ENCODE measurements around the gene CENPVL2.
"Not testable (repeated sequence)": the region's sequence is repeated elsewhere in the genome, so short reads cannot be mapped to it uniquely, and the experiment has no call there.

Gene CENPVL2

GRCh38 chrX:51682720-51683062, at the start of gene CENPVL2:
TSS of gene CENPVL2 (minus strand) at chrX:51682831. CDS start at chrX:51682831, 0 bp downstream.
- DNase-seq (ENCODE audit: low spot score); in situ Hi-C loops (cut with MboI; ENCODE audit: low pct_unique_long_range_greater_than_20kb, low sequenced_read_pairs, unreplicated experiment): not testable (repeated sequence)

GRCh38 chrX:51728202-51728601, 45.6 kb upstream of the CENPVL2 start:
- in situ Hi-C loops (cut with MboI; ENCODE audit: low pct_unique_long_range_greater_than_20kb, low sequenced_read_pairs, unreplicated experiment) = no loop called here

DNA sequence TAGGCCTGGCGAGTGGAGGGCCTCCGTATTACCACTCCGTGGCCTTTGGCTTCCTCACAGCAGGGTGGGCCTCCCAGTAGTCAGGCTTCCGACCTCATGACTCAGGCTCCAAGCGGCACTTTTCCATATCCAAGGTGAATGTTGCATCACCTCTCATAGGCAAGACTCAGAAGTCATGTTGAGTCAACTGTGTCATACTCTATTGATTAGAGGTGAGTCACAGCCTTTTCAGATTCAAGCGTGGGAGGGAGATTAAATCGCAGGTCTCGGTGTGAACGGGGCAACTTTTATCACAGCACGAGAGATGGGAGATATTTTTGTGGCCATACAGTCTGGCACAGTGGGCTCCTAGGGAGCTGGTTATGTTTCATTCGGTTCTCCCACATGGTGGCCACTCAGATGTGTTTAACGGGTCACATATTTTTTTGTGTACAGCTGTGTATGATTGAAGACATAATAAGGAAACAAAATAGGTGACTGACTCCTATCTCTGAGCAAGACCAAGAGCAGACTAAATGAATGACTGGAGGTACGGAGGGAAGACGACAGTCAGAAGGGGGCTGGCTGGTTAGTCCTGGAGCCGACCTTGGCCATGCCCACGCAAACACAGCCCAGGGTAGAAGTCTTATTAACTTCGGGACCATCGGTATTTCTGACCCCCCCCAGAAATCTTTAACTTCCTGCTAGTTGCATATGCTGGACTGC, 30.5 kb upstream of the CENPVL2 start:
- in situ Hi-C loops (cut with MboI; ENCODE audit: low pct_unique_long_range_greater_than_20kb, low sequenced_read_pairs, unreplicated experiment); DNase-seq (ENCODE audit: low spot score): not testable (repeated sequence)

More at GRCh38 chrX:51728202-51728601, 45.6 kb upstream of the CENPVL2 start:
- TF ChIP-seq, protein P1, sequence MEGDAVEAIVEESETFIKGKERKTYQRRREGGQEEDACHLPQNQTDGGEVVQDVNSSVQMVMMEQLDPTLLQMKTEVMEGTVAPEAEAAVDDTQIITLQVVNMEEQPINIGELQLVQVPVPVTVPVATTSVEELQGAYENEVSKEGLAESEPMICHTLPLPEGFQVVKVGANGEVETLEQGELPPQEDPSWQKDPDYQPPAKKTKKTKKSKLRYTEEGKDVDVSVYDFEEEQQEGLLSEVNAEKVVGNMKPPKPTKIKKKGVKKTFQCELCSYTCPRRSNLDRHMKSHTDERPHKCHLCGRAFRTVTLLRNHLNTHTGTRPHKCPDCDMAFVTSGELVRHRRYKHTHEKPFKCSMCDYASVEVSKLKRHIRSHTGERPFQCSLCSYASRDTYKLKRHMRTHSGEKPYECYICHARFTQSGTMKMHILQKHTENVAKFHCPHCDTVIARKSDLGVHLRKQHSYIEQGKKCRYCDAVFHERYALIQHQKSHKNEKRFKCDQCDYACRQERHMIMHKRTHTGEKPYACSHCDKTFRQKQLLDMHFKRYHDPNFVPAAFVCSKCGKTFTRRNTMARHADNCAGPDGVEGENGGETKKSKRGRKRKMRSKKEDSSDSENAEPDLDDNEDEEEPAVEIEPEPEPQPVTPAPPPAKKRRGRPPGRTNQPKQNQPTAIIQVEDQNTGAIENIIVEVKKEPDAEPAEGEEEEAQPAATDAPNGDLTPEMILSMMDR (IDR thresholded peaks at IDR 0.05; ENCODE audit: extremely low read depth, insufficient read depth, missing control alignments) = no peak
- DNase-seq (ENCODE audit: low spot score) = no peak

DNA sequence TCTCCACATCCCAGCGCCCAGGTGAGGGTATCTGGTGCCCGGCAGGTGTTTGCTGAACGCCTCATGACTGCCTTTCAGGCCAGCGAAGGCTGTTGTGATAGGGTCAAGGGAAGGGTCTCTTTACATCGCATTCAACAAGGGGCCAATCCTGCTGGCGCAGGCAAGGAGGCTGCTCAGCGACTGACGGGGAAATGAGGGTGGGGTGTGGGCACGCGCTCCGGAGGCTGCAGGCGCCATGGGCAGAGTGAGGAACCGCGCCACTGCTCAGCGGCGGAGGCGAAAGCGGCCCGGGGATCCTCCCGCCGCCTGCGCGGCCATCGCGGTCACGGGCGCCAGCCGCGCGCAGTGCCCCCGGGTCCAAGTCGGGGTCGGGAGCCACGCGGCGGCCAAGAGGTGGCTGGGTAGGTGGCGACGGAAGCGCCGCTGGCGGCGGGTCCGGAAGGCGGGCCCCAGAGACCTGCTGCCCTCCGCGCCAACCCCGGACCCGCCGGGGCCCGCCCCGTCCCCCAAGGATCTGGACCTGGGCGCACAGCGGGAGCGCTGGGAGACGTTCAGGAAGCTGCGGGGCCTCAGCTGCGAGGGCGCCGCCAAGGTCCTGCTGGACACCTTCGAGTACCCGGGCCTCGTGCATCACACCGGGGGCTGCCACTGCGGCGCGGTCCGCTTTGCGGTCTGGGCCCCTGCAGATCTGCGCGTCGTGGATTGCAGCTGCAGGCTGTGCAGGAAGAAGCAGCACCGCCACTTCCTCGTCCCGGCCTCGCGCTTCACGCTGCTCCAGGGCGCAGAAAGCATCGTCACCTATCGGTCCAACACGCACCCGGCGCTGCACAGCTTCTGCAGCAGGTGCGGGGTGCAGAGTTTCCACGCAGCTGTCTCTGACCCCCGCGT, 27.9 kb upstream of the CENPVL2 start, which contains the start of gene CENPVL1:
Gene CENPVL1 (plus strand): TSS at position 236 of the 888 bp plus-strand sequence. CDS start 0 bp downstream, at position 236.
- in situ Hi-C loops (cut with MboI; ENCODE audit: low pct_unique_long_range_greater_than_20kb, low sequenced_read_pairs, unreplicated experiment) = not testable (repeated sequence)

GRCh38 chrX:51697397-51697796, 14.8 kb upstream of the CENPVL2 start:
- in situ Hi-C loops (cut with MboI; ENCODE audit: low pct_unique_long_range_greater_than_20kb, low sequenced_read_pairs, unreplicated experiment) = no loop called here
- no peak for DNase-seq (ENCODE audit: low spot score)

More for the DNA sequence above, 27.9 kb upstream of the CENPVL2 start, which contains the start of gene CENPVL1:
- DNase-seq (ENCODE audit: low spot score) = not testable (repeated sequence)

DNA sequence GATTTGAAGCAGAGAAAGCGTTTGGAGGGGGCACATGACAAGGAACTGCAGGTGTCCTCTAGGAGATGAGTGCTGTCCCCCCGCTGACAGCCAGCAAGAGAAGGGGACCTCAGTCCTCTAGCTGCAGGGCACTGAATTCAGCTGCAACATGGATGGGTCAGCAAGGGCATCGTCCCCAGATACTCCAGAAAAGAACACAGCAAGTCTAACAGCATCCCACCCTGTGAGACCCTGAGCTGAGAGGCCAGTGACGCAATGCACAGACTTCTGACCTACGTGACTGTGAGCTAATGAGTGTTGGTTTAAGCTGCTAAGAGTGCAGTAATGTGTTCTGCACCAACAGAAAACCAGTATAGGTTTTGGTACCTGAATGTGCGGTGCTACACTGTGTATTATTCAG, 11.6 kb upstream of the CENPVL2 start:
- no peak for DNase-seq (ENCODE audit: low spot score)
- TF ChIP-seq, protein P1 (IDR thresholded peaks at IDR 0.05; ENCODE audit: extremely low read depth, insufficient read depth, missing control alignments) = no peak
- in situ Hi-C loops (cut with MboI; ENCODE audit: low pct_unique_long_range_greater_than_20kb, low sequenced_read_pairs, unreplicated experiment) = no loop called here

More at GRCh38 chrX:51697397-51697796, 14.8 kb upstream of the CENPVL2 start:
- TF ChIP-seq, protein P1 (IDR thresholded peaks at IDR 0.05; ENCODE audit: extremely low read depth, insufficient read depth, missing control alignments) = no peak

DNA sequence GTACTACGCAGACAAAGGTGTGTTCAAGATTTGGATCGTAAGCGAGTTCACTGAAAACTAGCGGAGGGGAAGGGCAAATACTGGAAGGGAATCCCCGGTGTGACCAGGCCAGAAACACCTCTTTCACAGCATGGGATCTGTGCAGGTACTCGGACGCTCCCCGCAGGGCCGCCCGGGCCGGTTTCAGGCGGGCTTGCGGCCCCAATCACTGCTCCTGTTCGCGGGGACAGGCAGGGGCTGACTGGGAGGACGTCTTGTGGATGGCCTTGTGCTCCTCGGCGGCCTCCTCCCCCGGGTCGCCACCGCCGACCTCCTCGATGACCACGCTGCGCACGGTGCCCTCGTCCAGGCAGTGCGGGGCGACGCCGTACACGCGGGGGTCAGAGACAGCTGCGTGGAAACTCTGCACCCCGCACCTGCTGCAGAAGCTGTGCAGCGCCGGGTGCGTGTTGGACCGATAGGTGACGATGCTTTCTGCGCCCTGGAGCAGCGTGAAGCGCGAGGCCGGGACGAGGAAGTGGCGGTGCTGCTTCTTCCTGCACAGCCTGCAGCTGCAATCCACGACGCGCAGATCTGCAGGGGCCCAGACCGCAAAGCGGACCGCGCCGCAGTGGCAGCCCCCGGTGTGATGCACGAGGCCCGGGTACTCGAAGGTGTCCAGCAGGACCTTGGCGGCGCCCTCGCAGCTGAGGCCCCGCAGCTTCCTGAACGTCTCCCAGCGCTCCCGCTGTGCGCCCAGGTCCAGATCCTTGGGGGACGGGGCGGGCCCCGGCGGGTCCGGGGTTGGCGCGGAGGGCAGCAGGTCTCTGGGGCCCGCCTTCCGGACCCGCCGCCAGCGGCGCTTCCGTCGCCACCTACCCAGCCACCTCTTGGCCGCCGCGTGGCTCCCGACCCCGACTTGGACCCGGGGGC, 567 bp downstream of the CENPVL2 start:
- in situ Hi-C loops (cut with MboI; ENCODE audit: low pct_unique_long_range_greater_than_20kb, low sequenced_read_pairs, unreplicated experiment); DNase-seq (ENCODE audit: low spot score): not testable (repeated sequence)

GRCh38 chrX:51679689-51680433, 2.8 kb downstream of the CENPVL2 start:
- in situ Hi-C loops (cut with MboI; ENCODE audit: low pct_unique_long_range_greater_than_20kb, low sequenced_read_pairs, unreplicated experiment) = not testable (repeated sequence)

More at GRCh38 chrX:51679689-51680433, 2.8 kb downstream of the CENPVL2 start:
- DNase-seq (ENCODE audit: low spot score) = not testable (repeated sequence)

All from GM13977 (cell line).